A549 (cell line): Measurements from ENCODE around the gene ANKS1B. TPM values are rescaled to one million over a fixed set of nuclear protein-coding genes. Genes with fewer than 3 reads are reported as not detected.

ENCODE experiments used
- ATAC-seq, 2 experiments: fragments of 200-7000 bp in 1 of 2; fragments of >200 bp in 1 of 2; cut with Nextera tagmentation in 1 of 2; cut with Tn5 transposase in 1 of 2; 3 replicates each; pipeline versions ENCODE4 v1.8.0 to v1.9.1; 2018 to 2020; ENCODE audit warnings: mild to moderate bottlenecking in 1 of 2, moderate library complexity in 1 of 2
- CTCF ChIA-PET: fragments of 300-600 bp; sonication (Branson Sonifier 250); formaldehyde crosslinking; extraction: SDS; loops from one replicate; lab custom pipeline; 2021; ENCODE audit warnings: antibody characterized with exemption, inconsistent platforms; lab: Yijun Ruan, JAX
- POLR2A ChIA-PET: fragments of 350-600 bp; formaldehyde crosslinking; extraction: SDS; loops from one replicate; lab custom pipeline; 2021; ENCODE audit warnings: antibody characterized with exemption, inconsistent platforms; lab: Yijun Ruan, JAX
- DNase-seq, 2 experiments: peaks; one replicate each; pipeline versions ENCODE4 v3.0.0 to v3.0.0-alpha.2; 2011 to 2016; ENCODE audit warnings: low read depth in 1 of 2, low spot score in 1 of 2
- FAIRE-seq: peaks from 2 replicates; lab custom pipeline; 2011; peaks lifted over from hg19 to GRCh38; lab: Jason Lieb, UNC
- H3K27ac ChIP-seq, 2 experiments: fragments of >200 bp; sonication (Bioruptor Twin); formaldehyde crosslinking; 3 replicates each; pipeline ENCODE4 v1.5.1; 2016 to 2017
- H3K4me1 ChIP-seq: fragments of >200 bp; sonication (Bioruptor Twin); formaldehyde crosslinking; 3 replicates; pipeline ENCODE4 v1.6.1; 2016
- H3K4me2 ChIP-seq: fragments of >200 bp; sonication (Bioruptor Twin); formaldehyde crosslinking; 3 replicates; pipeline ENCODE4 v1.6.1; 2016
- H3K4me3 ChIP-seq: fragments of >200 bp; sonication (Bioruptor Twin); formaldehyde crosslinking; 3 replicates; pipeline ENCODE4 v1.5.1; 2016
- H3K9me3 ChIP-seq: fragments of >200 bp; sonication (Bioruptor Twin); formaldehyde crosslinking; 3 replicates; pipeline ENCODE4 v1.6.1; 2016
- ATOH8 ChIP-seq: fragments of 250-450 bp; sonication (Bioruptor Pico); IDR thresholded peaks from 2 replicates; pipeline ENCODE4 v1.5.0; 2020; ENCODE audit warnings: low read depth, mild to moderate bottlenecking, moderate library complexity
- CBX2 ChIP-seq: fragments of 200-600 bp; sonication (generic); IDR thresholded peaks from 2 replicates; pipeline ENCODE4 v1.6.1; 2016; ENCODE audit warnings: low read depth, mild to moderate bottlenecking, borderline replicate concordance
- CHD4 ChIP-seq: fragments of 200-600 bp; sonication (generic); IDR thresholded peaks from 2 replicates; pipeline ENCODE4 v1.6.1; 2016; ENCODE audit warnings: antibody characterized with exemption, mild to moderate bottlenecking, borderline replicate concordance
- EP300 ChIP-seq, 2 experiments: fragments of >200 bp; sonication (Bioruptor Twin); formaldehyde crosslinking; IDR thresholded peaks; 2 replicates in 1 of 2; 3 replicates in 1 of 2; pipeline ENCODE4 v1.6.1; 2016 to 2017
- ESRRA ChIP-seq: fragments of 150-350 bp; IDR thresholded peaks from 2 replicates; pipeline ENCODE4 v1.6.1; 2014; ENCODE audit warnings: mild to moderate bottlenecking, low read length, borderline replicate concordance
- HOXA7 ChIP-seq: fragments of 250-450 bp; sonication (Bioruptor Pico); IDR thresholded peaks from 2 replicates; pipeline ENCODE4 v1.5.0; 2020; ENCODE audit warnings: mild to moderate bottlenecking, moderate library complexity
- HOXB5 ChIP-seq: fragments of 250-450 bp; sonication (Bioruptor Pico); IDR thresholded peaks from 2 replicates; pipeline ENCODE4 v1.5.0; 2020; ENCODE audit warnings: mild to moderate bottlenecking, moderate library complexity
- JUNB ChIP-seq: fragments of >200 bp; sonication (Bioruptor Twin); formaldehyde crosslinking; IDR thresholded peaks from 2 replicates; pipeline ENCODE4 v1.6.1; 2016
- KDM1A ChIP-seq: fragments of 200-600 bp; sonication (generic); IDR thresholded peaks from 2 replicates; pipeline ENCODE4 v1.6.1; 2016; ENCODE audit warnings: low read depth, mild to moderate bottlenecking
- KDM5A ChIP-seq: fragments of 200-600 bp; sonication (generic); IDR thresholded peaks from 2 replicates; pipeline ENCODE4 v1.6.1; 2016; ENCODE audit warnings: antibody characterized with exemption, mild to moderate bottlenecking
- MAZ ChIP-seq: fragments of 150-350 bp; IDR thresholded peaks from 2 replicates; pipeline ENCODE4 v1.6.1; 2014; ENCODE audit warnings: antibody characterized with exemption, low read depth, low read length, borderline replicate concordance
- PHF8 ChIP-seq: fragments of 200-600 bp; sonication (generic); IDR thresholded peaks from 2 replicates; pipeline ENCODE4 v1.6.1; 2016; ENCODE audit warnings: low read depth, mild to moderate bottlenecking, antibody characterized with exemption, moderate library complexity, borderline replicate concordance
- POLR2A ChIP-seq: IDR thresholded peaks from 2 replicates; pipeline ENCODE4 v1.6.1; 2012; ENCODE audit warnings: mild to moderate bottlenecking, low read length
- POLR2AphosphoS2 ChIP-seq: conservative IDR thresholded peaks from 2 replicates; pipeline ENCODE4 v1.6.1; 2012; ENCODE audit warnings: low read length, improper control_type of control experiment, inconsistent platforms
- RAD21 ChIP-seq, 2 experiments: fragments of >200 bp in 1 of 2; sonication (Bioruptor Twin) in 1 of 2; formaldehyde crosslinking in 1 of 2; IDR thresholded peaks in 1 of 2; conservative IDR thresholded peaks in 1 of 2; 2 replicates in 1 of 2; 3 replicates in 1 of 2; pipeline ENCODE4 v1.6.1; 2012 to 2018; ENCODE audit warnings: inconsistent platforms in 1 of 2
- RARB ChIP-seq: fragments of 250-450 bp; sonication (Bioruptor Pico); IDR thresholded peaks from 2 replicates; pipeline ENCODE4 v1.8.0; 2021; ENCODE audit warnings: mild to moderate bottlenecking, moderate library complexity
- RCOR1 ChIP-seq: fragments of 150-350 bp; IDR thresholded peaks from 2 replicates; pipeline ENCODE4 v1.6.1; 2014; ENCODE audit warnings: antibody characterized with exemption, low read length, low read depth
- SREBF2 ChIP-seq: fragments of 450-650 bp; IDR thresholded peaks from 2 replicates; pipeline ENCODE4 v1.6.1; 2014; ENCODE audit warnings: mild to moderate bottlenecking, moderate library complexity
- ZFP36 ChIP-seq: fragments of 450-650 bp; IDR thresholded peaks from 2 replicates; pipeline ENCODE4 v1.6.1; 2014; ENCODE audit warnings: borderline replicate concordance; ENCODE audit not compliant: partially characterized antibody
- ZSCAN20 ChIP-seq: fragments of 250-450 bp; sonication (Bioruptor Pico); IDR thresholded peaks from 2 replicates; pipeline ENCODE4 v1.8.0; 2022; ENCODE audit warnings: mild to moderate bottlenecking, moderate library complexity
- WGBS: methylation state at CpG from one replicate; pipeline ENCODE4 v1.1.6; 2017; ENCODE audit errors: missing lambda C conversion rate; 5-methylcytosine and 5-hydroxymethylcytosine counted together
- polyA plus RNA-seq, 4 experiments: library from polyadenylated mRNA; depleted of rRNA in 3 of 4; stranded (reverse); fragments of >200 nt; fragmentation: RNase III in 1 of 4; extraction: RNeasy Plus Mini Kit Qiagen cat#74134 plus additional on column Dnase treatment in 1 of 4; gene quantifications; 2 replicates in 3 of 4; 3 replicates in 1 of 4; pipeline ENCODE4 v1.2.3, GENCODE V29; 2011 to 2017
- TF ChIP-seq, protein P1 (sequence below): fragments of >200 bp; sonication (Bioruptor Twin); formaldehyde crosslinking; IDR thresholded peaks from 3 replicates; pipeline ENCODE4 v1.5.1; 2016
- TF ChIP-seq, protein P2 (sequence below): fragments of 250-450 bp; sonication (Bioruptor Pico); IDR thresholded peaks from 2 replicates; pipeline ENCODE4 v1.5.0; 2021; ENCODE audit warnings: mild to moderate bottlenecking, moderate library complexity, borderline replicate concordance

The ANKS1B gene
- polyA plus RNA-seq, 2 of the 4 experiments (the other 2 are of a cell fraction) = 1.5 to 2.2 TPM

GRCh38 chr12:98803468-98804209, 1181.1 kb downstream of the ANKS1B start:
- DNase-seq (peak in 1 of 2 experiments; percentile 12), ATAC-seq (no peak), FAIRE-seq (no peak)
- Histone ChIP-seq H3K4me3 (no peak overlapping the region), H3K4me2 (no peak overlapping the region), H3K9me3 (no peaks in the 10 kb centered on the region), H3K4me1 (no peaks in the 10 kb centered on the region), H3K27ac (no peak overlapping the region)
- CTCF ChIA-PET = interaction anchor here (0.7 kb wide), 1 partner anchor 37 kb away, joined by 3 read pairs; no protein-coding TSS in a partner anchor
- POLR2A ChIA-PET = no interaction called here
- WGBS = 42% methylated on average over 6 of the region's 6 CpGs
- TF ChIP-seq RAD21 (conservative IDR thresholded peaks at IDR 0.05 in 1 of 2, IDR thresholded peaks at IDR 0.05 in 1 of 2) = peak; percentile 27 to 31; a peak in 2 of 5 replicates
- TF ChIP-seq CBX2 = no peak

DNA sequence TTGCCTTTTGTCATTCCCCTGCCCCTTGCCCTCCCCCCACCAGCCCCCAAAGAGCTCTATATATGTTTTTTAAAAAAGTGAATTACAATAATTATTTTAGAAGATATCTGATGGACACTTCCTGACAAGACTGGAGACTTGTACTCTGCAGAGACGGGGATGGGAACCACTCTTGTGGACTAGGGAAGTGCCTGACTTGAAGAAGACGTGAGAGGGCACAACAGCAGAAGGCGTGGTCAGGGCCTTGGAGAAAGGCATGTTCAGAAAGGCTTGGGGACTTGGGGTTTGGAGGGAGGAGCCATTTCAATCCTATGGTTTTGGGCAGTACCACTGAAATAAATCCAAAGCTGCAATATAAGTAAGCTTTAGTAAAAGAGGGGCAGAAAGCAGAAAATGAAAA, 1184.9 kb downstream of the ANKS1B start:
- Histone ChIP-seq H3K4me1 (no peaks in the 10 kb centered on the region), H3K9me3 (no peaks in the 10 kb centered on the region), H3K4me2 (no peak overlapping the region), H3K27ac (no peak overlapping the region), H3K4me3 (no peak overlapping the region)
- DNase-seq (no peak), FAIRE-seq (no peak), ATAC-seq (0 out of 6 replicates have a peak, but pooled peaks of 1 of the 2 experiments have one; percentile 29)
- ChIA-PET POLR2A (no interaction called here), CTCF (interaction anchor here (0.6 to 2.4 kb wide), 4 partner anchors 11 to 848 kb away, joined by 3 to 11 read pairs (median 3); partner anchors contain the start of gene GARIN6)
- WGBS = 48% methylated on average over 3 of the region's 3 CpGs
- no peak for TF ChIP-seq ZFP36
- no peak for TF ChIP-seq RARB (CRISPR knock-in tag)
- no peak for TF ChIP-seq SREBF2
- TF ChIP-seq CHD4 = no peak
- no peak for TF ChIP-seq HOXA7
- TF ChIP-seq, protein P1, sequence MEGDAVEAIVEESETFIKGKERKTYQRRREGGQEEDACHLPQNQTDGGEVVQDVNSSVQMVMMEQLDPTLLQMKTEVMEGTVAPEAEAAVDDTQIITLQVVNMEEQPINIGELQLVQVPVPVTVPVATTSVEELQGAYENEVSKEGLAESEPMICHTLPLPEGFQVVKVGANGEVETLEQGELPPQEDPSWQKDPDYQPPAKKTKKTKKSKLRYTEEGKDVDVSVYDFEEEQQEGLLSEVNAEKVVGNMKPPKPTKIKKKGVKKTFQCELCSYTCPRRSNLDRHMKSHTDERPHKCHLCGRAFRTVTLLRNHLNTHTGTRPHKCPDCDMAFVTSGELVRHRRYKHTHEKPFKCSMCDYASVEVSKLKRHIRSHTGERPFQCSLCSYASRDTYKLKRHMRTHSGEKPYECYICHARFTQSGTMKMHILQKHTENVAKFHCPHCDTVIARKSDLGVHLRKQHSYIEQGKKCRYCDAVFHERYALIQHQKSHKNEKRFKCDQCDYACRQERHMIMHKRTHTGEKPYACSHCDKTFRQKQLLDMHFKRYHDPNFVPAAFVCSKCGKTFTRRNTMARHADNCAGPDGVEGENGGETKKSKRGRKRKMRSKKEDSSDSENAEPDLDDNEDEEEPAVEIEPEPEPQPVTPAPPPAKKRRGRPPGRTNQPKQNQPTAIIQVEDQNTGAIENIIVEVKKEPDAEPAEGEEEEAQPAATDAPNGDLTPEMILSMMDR = no peak
- no peak for TF ChIP-seq RCOR1
- no peak for TF ChIP-seq HOXB5
- TF ChIP-seq ESRRA = no peak
- TF ChIP-seq KDM1A = no peak
- no peak for TF ChIP-seq JUNB
- TF ChIP-seq POLR2AphosphoS2 = no peak
- TF ChIP-seq POLR2A = no peak
- no peak for TF ChIP-seq ATOH8 (CRISPR knock-in tag)
- TF ChIP-seq, protein P2, sequence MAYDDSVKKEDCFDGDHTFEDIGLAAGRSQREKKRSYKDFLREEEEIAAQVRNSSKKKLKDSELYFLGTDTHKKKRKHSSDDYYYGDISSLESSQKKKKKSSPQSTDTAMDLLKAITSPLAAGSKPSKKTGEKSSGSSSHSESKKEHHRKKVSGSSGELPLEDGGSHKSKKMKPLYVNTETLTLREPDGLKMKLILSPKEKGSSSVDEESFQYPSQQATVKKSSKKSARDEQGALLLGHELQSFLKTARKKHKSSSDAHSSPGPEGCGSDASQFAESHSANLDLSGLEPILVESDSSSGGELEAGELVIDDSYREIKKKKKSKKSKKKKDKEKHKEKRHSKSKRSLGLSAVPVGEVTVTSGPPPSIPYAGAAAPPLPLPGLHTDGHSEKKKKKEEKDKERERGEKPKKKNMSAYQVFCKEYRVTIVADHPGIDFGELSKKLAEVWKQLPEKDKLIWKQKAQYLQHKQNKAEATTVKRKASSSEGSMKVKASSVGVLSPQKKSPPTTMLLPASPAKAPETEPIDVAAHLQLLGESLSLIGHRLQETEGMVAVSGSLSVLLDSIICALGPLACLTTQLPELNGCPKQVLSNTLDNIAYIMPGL (CRISPR knock-in tag) = no peak
- TF ChIP-seq PHF8 = no peak
- no peak for TF ChIP-seq KDM5A
- no peak for TF ChIP-seq EP300 (IDR thresholded peaks at IDR 0.05)
- no peak for TF ChIP-seq MAZ
- no peak for TF ChIP-seq ZSCAN20 (CRISPR knock-in tag)
